Transverse colon (tissue), 4 donors: ENCODE data around the gene CSRP1.

ENCODE experiments used
- CTCF ChIP-seq, 5 experiments: fragments of 200-600 bp in 3 of 5; fragments of 450-650 bp in 2 of 5; sonication (generic) in 3 of 5; IDR thresholded peaks; 1 replicate in 2 of 5; 2 replicates in 3 of 5; pipeline ENCODE4 v1.5.1; 2016 to 2017; ENCODE audit warnings: antibody characterized with exemption in 5 of 5, inconsistent platforms in 3 of 5, mild to moderate bottlenecking in 2 of 5, moderate library complexity in 1 of 5
- EP300 ChIP-seq: sonication (generic); formaldehyde crosslinking; IDR thresholded peaks from one replicate; pipeline ENCODE4 v1.6.1; 2017; ENCODE audit warnings: antibody characterized with exemption, low read depth
- POLR2A ChIP-seq: fragments of 450-650 bp; IDR thresholded peaks from one replicate; pipeline ENCODE4 v1.6.1; 2016; ENCODE audit warnings: antibody characterized with exemption, mild to moderate bottlenecking, moderate library complexity
- POLR2AphosphoS5 ChIP-seq, 3 donors: sonication (generic); formaldehyde crosslinking; IDR thresholded peaks; one replicate each; pipeline ENCODE4 v1.6.1; 2016; ENCODE audit warnings: antibody characterized with exemption in 3 of 3

GRCh38 chr1:201540846-201541735, 34.2 kb upstream of the CSRP1 start:
- TF ChIP-seq CTCF (IDR thresholded peaks at IDR 0.05), result no peak
- TF ChIP-seq POLR2A, result no peak
- no peak for TF ChIP-seq POLR2AphosphoS5 (IDR thresholded peaks at IDR 0.05)
- TF ChIP-seq EP300, result no peak
